ENCODE results near the gene CD47. TPM values are rescaled to one million over a fixed set of nuclear protein-coding genes. Genes with fewer than 3 reads are reported as not detected.

CD47 gene
- total RNA-seq, 1 donor from 2014 or later: 88.3 TPM

GRCh38 chr3:108001457-108001856, 89.4 kb downstream of the CD47 start:
- intact Hi-C loops (cut with DNase I): no loop called here
- no peak for ATAC-seq
- DNase-seq (ENCODE audit: low spot score): no peak

DNA sequence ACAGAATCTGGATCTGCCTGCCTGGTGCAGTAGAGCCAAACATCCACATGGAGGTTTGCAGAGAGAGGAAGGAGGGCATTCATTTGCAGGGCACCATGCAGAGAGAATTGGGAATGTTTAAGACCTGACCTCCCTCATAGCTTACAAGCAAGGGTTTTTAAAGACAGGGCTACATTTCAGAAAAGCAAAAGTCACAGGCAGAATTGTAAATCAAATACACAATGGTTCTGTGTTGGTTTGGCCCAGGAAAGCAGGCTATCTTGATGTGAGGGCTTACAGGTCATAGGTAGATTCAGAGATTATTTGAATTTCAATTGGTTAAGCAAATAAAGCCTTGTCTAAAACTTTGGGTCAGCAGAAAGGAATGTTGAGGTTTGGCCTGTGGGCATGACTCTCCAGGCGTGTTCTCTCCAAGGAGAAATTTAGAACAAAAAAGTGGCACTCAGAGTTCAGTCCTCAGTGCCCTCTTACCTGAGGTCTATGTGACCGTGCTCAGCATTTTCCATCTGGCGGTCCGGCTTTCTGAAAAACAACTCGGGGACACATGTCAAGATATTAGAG, 91.5 kb downstream of the CD47 start:
- intact Hi-C loops (cut with DNase I): no loop called here
- no peak for DNase-seq (ENCODE audit: low spot score)
- no peak for ATAC-seq

DNA sequence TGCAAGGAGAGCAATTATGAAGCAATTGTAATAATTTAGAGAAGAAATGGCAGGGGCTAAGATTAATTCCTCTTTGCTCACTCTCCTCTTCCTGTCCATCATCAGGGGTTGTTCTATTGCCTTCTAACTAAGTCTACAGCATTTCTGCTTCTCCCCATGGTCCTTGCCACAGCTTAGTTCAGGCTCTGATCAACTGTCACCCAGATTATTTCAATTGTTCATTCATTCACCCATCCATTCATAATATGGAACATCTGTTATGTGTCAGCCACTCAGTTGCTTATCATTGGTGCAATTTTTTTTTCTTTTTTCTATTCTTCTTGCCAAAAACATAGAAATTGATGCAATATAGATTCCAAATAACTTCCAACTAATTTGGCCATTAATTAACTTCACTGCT, 93.2 kb downstream of the CD47 start:
- DNase-seq (ENCODE audit: low spot score): no peak
- no peak for ATAC-seq
- intact Hi-C loops (cut with DNase I): no loop called here

DNA sequence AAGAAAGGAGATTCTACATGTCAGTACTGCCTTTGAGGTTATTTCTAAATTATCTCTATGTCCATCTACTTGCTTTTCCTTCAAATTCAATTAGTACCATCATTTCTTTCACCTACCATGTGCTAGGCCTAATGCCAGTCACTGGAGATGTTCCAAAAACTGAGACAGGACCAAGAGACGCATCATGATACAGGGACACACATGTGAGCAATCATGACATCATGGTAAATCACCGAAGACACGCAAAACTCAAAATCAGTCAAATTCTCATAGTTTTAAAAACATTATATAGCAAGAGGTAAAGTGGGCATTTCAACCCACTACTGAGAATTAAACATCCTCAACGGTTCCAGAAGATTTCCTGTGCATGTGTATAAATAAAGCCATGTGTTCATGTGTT, 95.0 kb downstream of the CD47 start:
- no peak for DNase-seq (ENCODE audit: low spot score)
- intact Hi-C loops (cut with DNase I): no loop called here
- no peak for ATAC-seq

GRCh38 chr3:107994956-107995715, 95.7 kb downstream of the CD47 start:
- no peak for ATAC-seq
- intact Hi-C loops (cut with DNase I): no loop called here

GRCh38 chr3:107994181-107994580, 96.7 kb downstream of the CD47 start:
- no peak for ATAC-seq
- no peak for DNase-seq (ENCODE audit: low spot score)
- intact Hi-C loops (cut with DNase I): no loop called here

More at GRCh38 chr3:107994956-107995715, 95.7 kb downstream of the CD47 start:
- DNase-seq (ENCODE audit: low spot score): no peak

- ATAC-seq (no peak), DNase-seq (ENCODE audit: low spot score) (no peak)
- intact Hi-C loops (cut with DNase I): no loop called here
Measured at GRCh38 chr3:107993771-107994170, 97.1 kb downstream of the CD47 start.

Other genes with a start within 250 kb of the CD47 start
- gene IFT57, start 131.4 kb upstream of the CD47 start, total RNA-seq: 43.4 TPM
- 0.31 TPM for gene HHLA2, start 205.5 kb upstream of the CD47 start, total RNA-seq

Measured in sciatic nerve (tissue), 2 donors.